HepG2 (cell line): ENCODE results near the gene WNK2. TPM values are rescaled to one million over a fixed set of nuclear protein-coding genes. Genes with fewer than 3 reads are reported as not detected.

ENCODE experiments used
- AHR ChIP-seq: IDR thresholded peaks from 2 replicates; pipeline ENCODE4 v1.6.1; 2018; ENCODE audit warnings: missing genetic modification reagents, missing compliant biosample characterization
- AKAP8 ChIP-seq: sonication (generic); formaldehyde crosslinking; IDR thresholded peaks from 2 replicates; pipeline ENCODE4 v1.5.1; 2020; ENCODE audit warnings: mild to moderate bottlenecking, missing genetic modification reagents
- BCL6 ChIP-seq: IDR thresholded peaks from 2 replicates; pipeline ENCODE4 v1.6.1; 2016; ENCODE audit warnings: missing genetic modification reagents, missing compliant biosample characterization
- CREBL2 ChIP-seq: sonication (generic); formaldehyde crosslinking; IDR thresholded peaks from 2 replicates; pipeline ENCODE4 v1.8.1; 2023; ENCODE audit warnings: missing genetic modification reagents, mild to moderate bottlenecking, borderline replicate concordance
- E2F1 ChIP-seq: sonication (generic); formaldehyde crosslinking; IDR thresholded peaks from 2 replicates; pipeline ENCODE4 v1.5.0; 2020; ENCODE audit warnings: missing genetic modification reagents
- FOXA3 ChIP-seq: IDR thresholded peaks from 2 replicates; pipeline ENCODE4 v1.6.1; 2016; ENCODE audit warnings: missing genetic modification reagents, missing compliant biosample characterization
- FOXK1 ChIP-seq: sonication (generic); formaldehyde crosslinking; IDR thresholded peaks from 2 replicates; pipeline ENCODE4 v1.4.0; 2020; ENCODE audit warnings: low read depth, missing genetic modification reagents, borderline replicate concordance
- FOXO1 ChIP-seq: sonication (generic); formaldehyde crosslinking; IDR thresholded peaks from 2 replicates; pipeline ENCODE4 v1.4.0; 2020; ENCODE audit warnings: missing genetic modification reagents
- KAT2B ChIP-seq: fragments of 150-350 bp; IDR thresholded peaks from 2 replicates; pipeline ENCODE4 v1.6.1; 2014; ENCODE audit warnings: low read depth, low read length, borderline replicate concordance
- KLF16 ChIP-seq, 2 experiments: sonication (generic) in 1 of 2; formaldehyde crosslinking in 1 of 2; IDR thresholded peaks; 2 replicates each; pipeline versions ENCODE4 v1.6.1 to v1.8.0; 2016 to 2023; ENCODE audit warnings: missing genetic modification reagents in 2 of 2, missing compliant biosample characterization in 1 of 2
- MLXIP ChIP-seq: sonication (generic); formaldehyde crosslinking; IDR thresholded peaks from 2 replicates; pipeline ENCODE4 v1.9.0; 2021; ENCODE audit warnings: missing genetic modification reagents, borderline replicate concordance
- PBX2 ChIP-seq: IDR thresholded peaks from 2 replicates; pipeline ENCODE4 v1.6.1; 2016; ENCODE audit warnings: control low read depth
- RAD21 ChIP-seq: fragments of 450-650 bp; formaldehyde crosslinking; IDR thresholded peaks from 2 replicates; pipeline ENCODE4 v1.5.0; 2020; ENCODE audit warnings: mild to moderate bottlenecking
- ZBTB37 ChIP-seq: sonication (generic); formaldehyde crosslinking; IDR thresholded peaks from 2 replicates; pipeline ENCODE4 v1.4.0; 2020; ENCODE audit warnings: mild to moderate bottlenecking, missing genetic modification reagents
- ZMYM3 ChIP-seq: sonication (generic); formaldehyde crosslinking; IDR thresholded peaks from 2 replicates; pipeline ENCODE4 v1.5.1; 2020; ENCODE audit warnings: mild to moderate bottlenecking, missing genetic modification reagents
- ZNF333 ChIP-seq: sonication (generic); formaldehyde crosslinking; IDR thresholded peaks from 2 replicates; pipeline ENCODE4 v1.4.0; 2020; ENCODE audit warnings: mild to moderate bottlenecking, missing genetic modification reagents, borderline replicate concordance
- ZNF547 ChIP-seq: sonication (generic); formaldehyde crosslinking; IDR thresholded peaks from 2 replicates; pipeline ENCODE4 v1.5.1; 2020; ENCODE audit warnings: mild to moderate bottlenecking, missing genetic modification reagents
- ZNF790 ChIP-seq: sonication (generic); formaldehyde crosslinking; IDR thresholded peaks from 2 replicates; pipeline ENCODE4 v1.8.0; 2022; ENCODE audit warnings: missing genetic modification reagents, mild to moderate bottlenecking, borderline replicate concordance
- ZNF816 ChIP-seq: sonication (generic); formaldehyde crosslinking; IDR thresholded peaks from 2 replicates; pipeline ENCODE4 v1.8.0; 2022; ENCODE audit warnings: missing genetic modification reagents, mild to moderate bottlenecking, borderline replicate concordance
- polyA plus RNA-seq, 8 experiments: library from polyadenylated mRNA; depleted of rRNA in 3 of 8; stranded (reverse) in 7 of 8; unstranded in 1 of 8; fragments of >200 nt; fragmentation: Illumina TruSeq in 4 of 8; extraction: Trizol in 4 of 8; gene quantifications; 2 replicates each; pipeline versions ENCODE4 v1.2.1 to v1.2.3, GENCODE V29; 2011 to 2016; ENCODE audit warnings: low read depth in 4 of 8, missing spikeins in 1 of 8, mixed read lengths in 1 of 8; ENCODE audit not compliant: insufficient read depth in 1 of 8
- total RNA-seq, 5 experiments: library from RNA; depleted of rRNA; stranded (reverse); fragments of >200 nt; fragmentation: Illumina TruSeq; extraction: Trizol; gene quantifications; 2 replicates each; pipeline ENCODE4 v1.2.3, GENCODE V29; 2016; ENCODE audit warnings: low read depth in 1 of 5
- TF ChIP-seq, protein P1 (sequence below): sonication (generic); formaldehyde crosslinking; IDR thresholded peaks from 2 replicates; pipeline ENCODE4 v1.5.1; 2020; ENCODE audit warnings: missing genetic modification reagents, mild to moderate bottlenecking, borderline replicate concordance

Gene WNK2
- total and polyA plus RNA-seq, 2 of the 13 experiments (the other 11 are each of a cell fraction or from before 2014, with no cell fraction given) = 10.5 to 12.0 TPM

- TF ChIP-seq, protein P1, sequence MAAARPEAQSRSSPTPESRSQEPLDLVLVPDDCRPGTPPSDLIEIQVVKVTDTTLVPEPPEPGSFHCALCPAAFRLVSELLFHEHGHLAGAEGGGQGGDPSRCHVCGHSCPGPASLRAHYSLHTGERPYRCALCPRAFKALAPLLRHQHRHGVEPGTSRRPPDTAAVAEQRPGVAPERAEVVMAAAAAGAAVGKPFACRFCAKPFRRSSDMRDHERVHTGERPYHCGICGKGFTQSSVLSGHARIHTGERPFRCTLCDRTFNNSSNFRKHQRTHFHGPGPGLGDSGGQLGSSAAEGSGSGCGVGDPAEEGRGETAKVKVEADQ (CRISPR knock-in tag) = 0 out of 2 replicates have a peak, but pooled peaks have one; percentile 43
- TF ChIP-seq ZBTB37 (CRISPR knock-in tag) (no peak), ZNF333 (CRISPR knock-in tag) (no peak), MLXIP (CRISPR knock-in tag) (no peak), PBX2 (CRISPR knock-in tag) (no peak), ZNF547 (CRISPR knock-in tag) (0 out of 2 replicates have a peak, but pooled peaks have one; percentile 21), FOXO1 (CRISPR knock-in tag) (0 out of 2 replicates have a peak, but pooled peaks have one; percentile 59), FOXA3 (peak; percentile 51; the same call in 1 of the 2 replicates), AKAP8 (no peak), RAD21 (peak; percentile 97), AHR (CRISPR knock-in tag) (peak; percentile 78; the same call in 1 of the 2 replicates), ZMYM3 (CRISPR knock-in tag) (peak; percentile 56; the same call in 1 of the 2 replicates), BCL6 (0 out of 2 replicates have a peak, but pooled peaks have one; percentile 12), KAT2B (no peak), ZNF790 (CRISPR knock-in tag) (peak; percentile 58; the same call in 1 of the 2 replicates), ZNF816 (no peak), KLF16 (CRISPR knock-in tag; IDR thresholded peaks at IDR 0.05) (peak in 1 of 2 experiments; percentile 63; a peak in 1 of 4 replicates), CREBL2 (CRISPR knock-in tag) (no peak), E2F1 (no peak), FOXK1 (CRISPR knock-in tag) (peak; percentile 44; the same call in 1 of the 2 replicates)
Observed at GRCh38 chr9:93159601-93160471, 24.1 kb upstream of the WNK2 start (continued).
